HG02884 (cell line): ENCODE data around the gene UBQLN4.

ENCODE experiments used
- ATAC-seq: cut with Tn5 transposase; IDR thresholded peaks from one replicate; pipeline ENCODE4 v1.9.1; 2021; ENCODE audit warnings: mild to moderate bottlenecking, moderate library complexity; ENCODE audit not compliant: unreplicated experiment

Gene UBQLN4

DNA sequence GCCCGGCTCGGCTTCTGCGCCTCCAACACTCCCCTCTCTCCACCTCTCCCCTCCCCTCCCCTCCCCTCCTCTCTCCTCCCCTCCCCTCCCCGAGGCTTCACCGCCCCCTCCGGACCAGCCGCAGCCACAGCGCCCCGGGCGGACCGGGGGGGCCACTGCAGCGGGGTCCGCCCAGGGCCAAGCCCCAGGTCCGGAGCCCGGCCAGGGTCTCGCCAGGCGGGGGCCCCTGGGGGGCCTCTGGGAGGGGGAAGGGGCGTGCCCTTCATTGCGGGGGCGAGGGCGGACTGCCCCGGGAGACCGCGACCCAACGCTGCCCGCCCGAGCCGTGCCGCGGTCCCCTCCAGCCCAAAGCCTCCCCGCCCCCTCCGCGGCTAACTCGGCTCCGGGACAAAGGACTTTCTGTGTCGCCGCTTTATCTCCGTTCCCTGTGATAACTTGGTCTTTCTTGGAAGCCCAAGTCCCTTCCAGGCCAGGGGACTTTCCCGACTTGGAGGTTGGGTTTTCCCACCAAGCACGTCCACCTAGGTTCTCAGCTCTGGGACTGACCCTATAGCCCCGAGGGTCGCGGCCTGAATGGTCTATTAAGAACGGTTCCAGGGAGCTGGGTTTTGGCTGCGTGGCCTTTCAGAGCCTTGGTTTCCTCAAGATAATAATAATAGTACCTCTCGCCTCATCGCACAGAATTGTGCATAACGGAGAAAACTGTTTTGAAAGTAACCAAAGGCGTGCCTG lies at the start of gene UBQLN4:
TSS of gene UBQLN4 (minus strand) at position 31 of the 732 bp plus-strand sequence. CDS start 97 bp downstream, outside the sequence.
- ATAC-seq = peak; percentile 32

DNA sequence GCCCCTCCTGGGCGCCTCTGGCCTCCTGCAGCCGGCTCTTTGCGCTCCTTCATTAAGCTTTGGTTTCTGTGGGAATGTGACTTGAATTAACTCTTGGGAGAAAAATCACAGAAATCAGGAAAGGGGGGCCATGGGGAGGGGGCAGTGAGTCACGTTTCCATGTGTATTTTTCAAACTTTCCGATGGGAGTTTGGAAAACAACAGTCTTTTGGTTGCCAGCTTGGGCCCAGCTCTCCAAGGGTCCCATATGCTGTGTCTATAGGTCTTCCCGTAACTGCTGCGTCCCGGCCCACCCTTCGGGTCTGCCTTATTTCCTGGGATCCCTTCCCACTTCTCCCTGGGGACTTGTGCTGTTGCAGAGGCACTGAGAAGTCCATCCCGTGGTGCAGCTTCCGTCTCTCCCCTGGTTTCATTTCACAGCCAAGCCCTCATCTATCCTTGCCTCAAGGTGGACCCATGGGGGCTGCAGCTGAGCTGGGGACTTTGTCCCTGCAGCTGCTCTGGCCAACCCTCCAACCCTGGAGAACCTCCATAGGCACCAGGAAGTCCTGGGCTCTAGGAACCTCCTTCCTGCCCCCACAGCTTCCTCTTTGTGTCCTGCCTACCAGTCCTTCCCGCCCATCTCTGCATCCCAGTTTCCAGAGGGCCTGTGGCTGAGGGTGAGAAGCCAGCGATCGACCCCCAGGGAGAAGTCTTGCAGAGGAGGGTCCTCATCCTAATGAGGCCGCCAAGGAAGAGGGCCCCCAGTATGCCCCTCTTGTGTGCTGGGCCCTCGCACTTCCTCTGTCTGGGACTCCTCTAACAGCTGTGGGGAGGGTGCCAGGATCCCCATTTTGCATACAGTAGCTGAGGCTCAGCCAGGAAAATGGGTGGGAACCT lies 49.3 kb upstream of the UBQLN4 start:
- ATAC-seq = no peak

- ATAC-seq = no peak
These were observed 48.3 kb upstream of the UBQLN4 start for GRCh38 chr1:156101880-156102279.

DNA sequence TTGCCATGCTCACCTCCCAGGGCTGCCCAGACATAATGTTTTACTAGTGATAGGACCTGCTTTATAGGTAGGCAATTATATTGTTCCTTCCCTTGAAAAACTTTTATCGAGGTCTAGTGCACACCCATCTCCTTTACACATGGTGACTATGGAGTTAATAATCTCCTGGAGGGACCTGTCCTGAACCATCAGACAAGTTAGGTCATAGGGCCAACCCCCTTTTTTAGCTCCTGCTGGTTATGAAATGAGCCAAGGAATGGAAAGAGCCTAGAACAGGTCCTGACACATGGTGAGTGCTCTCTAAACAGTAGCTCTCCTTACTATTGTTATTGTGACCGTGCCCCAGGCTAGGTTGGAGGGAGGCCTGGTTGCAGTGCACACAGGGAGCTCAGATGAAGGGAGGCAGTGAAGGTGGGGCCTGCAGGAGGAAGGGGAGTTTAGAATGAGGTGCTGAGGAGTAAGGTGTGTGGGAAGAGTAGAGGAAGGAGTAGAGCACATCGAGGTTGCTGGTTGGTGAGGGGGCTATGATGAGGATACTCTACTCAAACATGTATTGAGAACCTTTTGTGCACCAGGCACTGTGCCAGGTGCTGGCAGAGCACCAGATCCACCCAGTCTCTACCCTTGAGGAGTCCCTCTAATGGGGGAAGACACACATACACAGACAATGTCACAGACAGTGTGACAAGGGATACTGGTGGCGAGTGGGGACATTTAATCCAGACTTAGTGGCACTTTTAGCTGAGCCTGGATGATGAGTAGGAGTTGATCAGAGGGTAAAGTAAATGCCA lies 46.8 kb upstream of the UBQLN4 start:
- ATAC-seq = no peak

DNA sequence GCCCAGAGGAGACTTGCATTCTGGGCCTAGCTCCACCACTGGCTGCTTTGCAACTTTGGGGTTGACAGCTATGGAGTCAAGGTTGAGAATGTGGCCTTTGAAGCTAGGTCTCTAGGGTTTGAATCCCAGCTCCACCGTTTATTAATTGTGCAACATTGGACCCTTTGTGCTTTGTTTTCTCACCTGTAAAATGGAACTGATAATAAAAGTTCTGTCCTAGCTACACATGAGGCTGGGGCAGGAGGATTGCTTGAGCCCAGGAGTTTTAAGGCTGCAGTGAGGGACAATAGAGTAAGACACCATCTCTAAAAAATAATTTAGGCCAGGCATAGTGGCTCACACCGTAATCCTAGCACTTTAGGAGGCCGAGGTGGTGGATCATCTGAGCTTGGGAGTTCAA lies 45.7 kb upstream of the UBQLN4 start:
- no peak for ATAC-seq

DNA sequence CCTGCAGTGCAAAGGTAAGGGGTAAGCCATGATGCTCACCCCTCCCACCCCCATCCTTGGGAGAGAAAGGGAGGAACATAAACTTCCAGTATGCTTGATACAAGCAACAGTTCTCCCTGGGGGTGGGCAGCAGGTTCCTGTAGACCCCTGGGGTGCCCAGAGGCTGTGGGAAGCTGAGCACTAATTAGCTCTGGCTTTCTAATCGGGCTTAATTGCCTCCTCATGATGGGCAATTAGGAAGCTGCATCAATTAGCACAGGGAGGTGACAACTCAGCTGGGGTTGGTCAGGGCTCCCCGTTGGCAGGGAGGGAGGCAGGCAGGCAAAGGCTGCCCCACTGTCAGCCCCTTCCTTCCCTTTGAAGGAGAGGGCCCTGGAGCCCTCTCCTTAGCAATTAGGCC lies 45.2 kb upstream of the UBQLN4 start:
- no peak for ATAC-seq

GRCh38 chr1:156097499-156098178 lies 44.0 kb upstream of the UBQLN4 start:
- no peak for ATAC-seq

DNA sequence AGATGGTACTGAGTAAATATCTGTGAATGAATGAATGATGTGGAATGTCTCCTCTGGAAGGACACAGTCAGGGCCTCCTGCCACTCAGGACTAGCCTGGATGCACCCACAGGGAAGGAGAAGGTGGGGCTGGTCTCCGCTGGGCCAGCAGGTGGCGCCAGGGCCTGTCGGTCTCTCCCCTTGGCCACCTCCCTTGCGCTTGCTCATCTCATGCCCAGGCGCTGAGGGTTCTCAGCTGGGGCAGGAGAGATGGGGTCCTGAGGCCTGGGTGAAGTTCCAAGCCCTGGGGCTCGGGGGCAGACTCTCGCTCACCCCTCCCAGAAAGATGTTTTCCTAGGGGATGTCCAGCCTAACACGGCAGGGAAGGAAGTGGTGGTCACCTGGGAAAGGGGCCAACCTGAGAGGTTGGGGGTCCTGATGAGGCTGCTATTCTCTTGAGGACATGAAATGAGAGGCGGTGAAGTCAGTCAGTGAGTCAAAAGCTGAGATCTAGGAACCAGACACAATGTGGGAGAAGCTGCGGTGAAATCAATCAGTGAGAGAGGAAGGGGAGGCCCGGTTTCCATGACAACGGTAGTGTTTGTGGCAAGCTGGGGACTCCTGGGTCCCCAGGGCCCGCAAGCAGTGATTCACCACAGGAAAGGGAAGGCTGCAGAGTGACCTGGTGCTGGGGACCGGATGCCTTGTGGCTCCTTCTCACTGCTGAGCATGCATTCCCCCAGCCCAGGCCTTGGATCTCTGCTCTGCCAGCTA lies 43.2 kb upstream of the UBQLN4 start:
- ATAC-seq = peak; percentile 55

GRCh38 chr1:156095906-156096508 lies 42.4 kb upstream of the UBQLN4 start:
- ATAC-seq = no peak

DNA sequence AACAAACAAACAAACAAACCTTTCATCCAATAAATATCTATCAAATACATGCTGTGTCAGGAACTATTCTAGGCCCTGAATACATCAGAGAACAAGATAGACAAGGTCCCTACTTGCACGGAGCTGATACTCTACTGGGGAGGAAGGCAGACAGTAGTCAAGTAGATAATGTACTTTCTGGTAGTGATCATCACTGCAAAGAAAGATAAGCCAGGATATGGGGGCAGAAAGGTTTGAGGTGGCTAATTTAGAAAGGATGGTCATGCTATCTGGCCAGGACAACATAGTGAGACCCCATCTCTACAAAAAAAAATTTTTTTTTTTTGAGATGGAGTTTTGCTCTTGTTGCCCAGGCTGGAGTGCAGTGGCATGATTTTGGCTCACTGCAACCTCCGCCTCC lies 38.0 kb upstream of the UBQLN4 start:
- no peak for ATAC-seq

- ATAC-seq = no peak
These were observed 37.2 kb upstream of the UBQLN4 start for GRCh38 chr1:156090840-156091188.

- ATAC-seq = no peak
These were observed 36.7 kb upstream of the UBQLN4 start for GRCh38 chr1:156090138-156090839.

DNA sequence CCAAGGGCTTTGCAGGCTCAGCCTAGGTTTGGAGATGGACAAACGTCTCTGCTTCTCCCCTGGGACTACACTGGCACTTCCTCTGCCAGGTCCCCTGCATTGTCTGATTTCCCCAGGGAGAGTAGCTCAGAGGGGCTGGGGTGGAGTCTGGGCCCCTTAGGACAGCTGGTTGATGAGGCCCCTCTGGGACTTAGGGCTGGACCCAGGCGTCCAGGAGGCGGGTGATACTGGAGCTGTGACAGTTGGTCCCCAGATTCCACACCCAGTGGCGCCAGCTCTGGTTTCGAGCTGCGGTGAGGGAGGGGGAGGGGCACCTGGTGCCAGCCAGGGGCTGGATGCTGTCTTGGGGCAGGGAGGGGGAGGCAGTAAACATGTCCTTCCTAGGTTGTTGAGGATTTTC lies 36.1 kb upstream of the UBQLN4 start:
- ATAC-seq = no peak

DNA sequence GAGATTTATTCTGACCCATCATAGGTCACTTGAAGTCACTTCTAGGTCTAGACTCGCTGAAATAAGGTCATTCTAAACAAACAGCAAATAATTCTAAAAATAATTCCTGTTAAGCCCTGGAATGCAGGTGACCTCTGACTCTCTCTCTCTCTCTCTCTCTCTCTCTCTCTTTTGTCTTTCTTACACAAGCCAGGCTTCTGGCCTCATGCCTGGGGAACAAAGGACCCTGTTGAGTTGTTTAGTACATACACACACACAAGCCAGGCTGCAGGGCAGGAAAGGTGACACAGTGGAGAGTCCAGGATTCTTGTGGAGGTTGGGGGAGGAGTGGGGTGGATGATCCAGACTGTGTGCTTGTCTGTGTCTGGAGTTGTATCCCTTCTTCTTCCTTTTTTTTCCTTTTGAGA lies 32.7 kb upstream of the UBQLN4 start:
- ATAC-seq = no peak

GRCh38 chr1:156083800-156084790 lies 30.5 kb upstream of the UBQLN4 start:
- ATAC-seq = no peak

DNA sequence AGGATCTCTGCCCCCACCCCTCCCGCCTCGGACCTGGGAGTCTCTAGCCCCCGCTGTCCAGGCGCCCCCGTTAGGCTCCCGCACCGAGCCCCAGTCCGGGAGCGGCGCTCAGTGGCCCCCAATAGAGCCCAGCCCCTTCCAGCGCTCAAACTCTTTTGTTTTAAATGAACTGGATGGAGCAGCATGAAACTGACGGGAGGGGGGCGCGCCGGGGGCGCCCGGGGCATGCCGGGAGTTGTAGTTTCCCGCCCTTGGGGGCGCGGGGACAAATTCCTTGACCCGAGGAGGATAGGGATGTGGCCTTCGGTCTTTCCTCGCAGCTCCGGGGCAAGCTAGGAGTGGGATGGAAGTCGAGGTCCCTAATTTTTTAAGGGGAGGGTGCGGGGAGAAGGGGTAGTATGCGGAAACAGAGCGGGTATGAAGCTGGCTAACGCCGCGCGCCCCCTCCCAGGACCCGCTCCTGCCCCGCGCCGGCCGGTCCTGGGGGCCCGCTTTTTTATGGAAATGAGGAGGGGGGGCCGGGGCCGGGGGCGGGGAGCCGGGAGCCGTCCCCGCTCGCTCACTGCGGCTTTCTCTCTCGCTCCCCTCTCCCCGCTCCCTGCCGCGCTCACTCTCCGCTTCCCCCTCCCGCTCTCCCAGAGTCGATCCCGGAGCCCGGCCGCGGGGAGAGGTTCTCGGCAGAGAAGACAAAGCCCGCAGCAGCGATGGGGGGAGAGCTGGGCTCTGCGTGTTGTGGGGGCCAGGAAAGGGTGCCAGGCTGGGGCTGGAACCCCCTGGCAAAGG lies 28.9 kb upstream of the UBQLN4 start, which contains the start of gene MEX3A:
TSS of gene MEX3A (minus strand) at position 157 of the 783 bp plus-strand sequence. CDS start 467 bp downstream, outside the sequence.
- ATAC-seq = no peak

GRCh38 chr1:156081917-156082308 lies 28.3 kb upstream of the UBQLN4 start:
- ATAC-seq = no peak
